Esophagus squamous epithelium (tissue), 4 donors: ENCODE measurements around the gene GLG1.

Experiments used
- POLR2A ChIP-seq, 4 donors: fragments of 450-650 bp; IDR thresholded peaks; one replicate each; pipeline ENCODE4 v1.6.1; 2017; ENCODE audit warnings: antibody characterized with exemption in 4 of 4, mild to moderate bottlenecking in 4 of 4, moderate library complexity in 3 of 4
- TF ChIP-seq, protein P1 (sequence below), 6 experiments: fragments of 450-650 bp in 4 of 6; fragments of 200-600 bp in 2 of 6; sonication (generic) in 2 of 6; IDR thresholded peaks; one replicate each; pipeline ENCODE4 v1.5.1; 2016 to 2019; ENCODE audit warnings: antibody characterized with exemption in 6 of 6, mild to moderate bottlenecking in 4 of 6, moderate library complexity in 4 of 6

DNA sequence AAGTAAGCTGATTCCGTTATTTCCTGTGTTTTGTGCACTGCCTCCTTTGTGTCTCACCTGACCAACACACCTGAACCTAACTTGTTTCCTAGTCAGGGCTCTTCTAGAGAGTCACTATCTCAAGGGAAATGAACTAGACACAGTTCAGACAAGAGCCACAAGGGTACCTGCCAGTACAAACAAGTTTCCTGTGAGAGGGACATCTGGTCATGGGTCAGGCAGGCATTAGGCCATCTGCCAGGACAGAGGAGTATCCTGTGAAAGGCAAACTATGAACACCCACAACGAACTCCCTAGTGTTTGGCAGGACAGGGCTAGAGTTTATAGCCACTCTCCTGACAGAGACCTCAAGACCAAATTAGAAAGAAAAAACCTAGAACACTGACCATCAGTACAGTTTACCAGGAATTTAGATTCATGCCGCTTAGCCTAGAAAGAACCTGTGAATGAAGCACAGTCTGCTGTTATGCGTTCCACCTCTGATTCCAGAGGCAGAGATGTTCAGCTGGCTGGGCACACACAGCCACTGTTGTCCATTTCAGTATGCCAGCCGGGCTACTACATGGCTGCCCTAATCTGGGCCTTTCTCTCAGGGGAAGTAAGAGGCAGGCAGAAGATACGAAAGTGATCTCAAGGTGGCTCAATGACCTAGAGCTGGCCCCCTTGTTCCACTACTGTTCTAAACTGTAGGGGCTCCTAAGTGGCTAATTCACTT, 20.7 kb upstream of the GLG1 start:
- TF ChIP-seq, protein P1, sequence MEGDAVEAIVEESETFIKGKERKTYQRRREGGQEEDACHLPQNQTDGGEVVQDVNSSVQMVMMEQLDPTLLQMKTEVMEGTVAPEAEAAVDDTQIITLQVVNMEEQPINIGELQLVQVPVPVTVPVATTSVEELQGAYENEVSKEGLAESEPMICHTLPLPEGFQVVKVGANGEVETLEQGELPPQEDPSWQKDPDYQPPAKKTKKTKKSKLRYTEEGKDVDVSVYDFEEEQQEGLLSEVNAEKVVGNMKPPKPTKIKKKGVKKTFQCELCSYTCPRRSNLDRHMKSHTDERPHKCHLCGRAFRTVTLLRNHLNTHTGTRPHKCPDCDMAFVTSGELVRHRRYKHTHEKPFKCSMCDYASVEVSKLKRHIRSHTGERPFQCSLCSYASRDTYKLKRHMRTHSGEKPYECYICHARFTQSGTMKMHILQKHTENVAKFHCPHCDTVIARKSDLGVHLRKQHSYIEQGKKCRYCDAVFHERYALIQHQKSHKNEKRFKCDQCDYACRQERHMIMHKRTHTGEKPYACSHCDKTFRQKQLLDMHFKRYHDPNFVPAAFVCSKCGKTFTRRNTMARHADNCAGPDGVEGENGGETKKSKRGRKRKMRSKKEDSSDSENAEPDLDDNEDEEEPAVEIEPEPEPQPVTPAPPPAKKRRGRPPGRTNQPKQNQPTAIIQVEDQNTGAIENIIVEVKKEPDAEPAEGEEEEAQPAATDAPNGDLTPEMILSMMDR (IDR thresholded peaks at IDR 0.05), result no peak
- no peak for TF ChIP-seq POLR2A (IDR thresholded peaks at IDR 0.05)
